Karpas-422 (cell line): Measurements from ENCODE around the gene PIGL. TPM values are rescaled to one million over a fixed set of nuclear protein-coding genes. Genes with fewer than 3 reads are reported as not detected.
"Not testable (repeated sequence)": the region's sequence is repeated elsewhere in the genome, so short reads cannot be mapped to it uniquely, and the experiment has no call there.

Experiments used
- DNase-seq: peaks from one replicate; pipeline ENCODE4 v3.0.0-alpha.2; 2015
- H2AFZ ChIP-seq: fragments of 200-600 bp; sonication (generic); 2 replicates; pipeline ENCODE4 v1.6.1; 2014; ENCODE audit warnings: antibody characterized with exemption, low read length, mixed read lengths
- H3K27ac ChIP-seq: fragments of 200-600 bp; sonication (generic); 2 replicates; pipeline ENCODE4 v1.5.1; 2014; ENCODE audit warnings: mild to moderate bottlenecking, low read length, moderate library complexity
- H3K27me3 ChIP-seq: fragments of 200-600 bp; sonication (generic); 2 replicates; pipeline ENCODE4 v1.6.1; 2014; ENCODE audit warnings: low read length, mixed read lengths
- H3K36me3 ChIP-seq: fragments of 200-600 bp; sonication (generic); 2 replicates; pipeline ENCODE4 v1.6.1; 2014; ENCODE audit warnings: low read length, mixed read lengths; ENCODE audit not compliant: insufficient read depth
- H3K4me1 ChIP-seq: fragments of 200-600 bp; sonication (generic); 2 replicates; pipeline ENCODE4 v1.6.1; 2014; ENCODE audit warnings: mild to moderate bottlenecking, low read length, mixed read lengths
- H3K4me2 ChIP-seq: fragments of 200-600 bp; sonication (generic); 2 replicates; pipeline ENCODE4 v1.6.1; 2014; ENCODE audit warnings: low read length, low read depth, mild to moderate bottlenecking; ENCODE audit not compliant: poor library complexity, severe bottlenecking
- H3K4me3 ChIP-seq: fragments of 200-600 bp; sonication (generic); 2 replicates; pipeline ENCODE4 v1.5.1; 2014; ENCODE audit warnings: mild to moderate bottlenecking, antibody characterized with exemption, low read length, mixed read lengths
- H3K79me2 ChIP-seq: fragments of 200-600 bp; sonication (generic); 2 replicates; pipeline ENCODE4 v1.6.1; 2014; ENCODE audit warnings: mild to moderate bottlenecking, low read length, mixed read lengths
- H3K9ac ChIP-seq: fragments of 200-600 bp; sonication (generic); 2 replicates; pipeline ENCODE4 v1.6.0; 2014; ENCODE audit warnings: low read length
- H3K9me2 ChIP-seq: fragments of 200-600 bp; sonication (generic), shearing (Covaris generic); replicated peaks from 2 replicates; pipeline ENCODE4 v1.6.0; 2014; ENCODE audit warnings: mild to moderate bottlenecking, low read length, moderate library complexity; ENCODE audit not compliant: insufficient read depth
- H3K9me3 ChIP-seq: fragments of 300-700, 200-600 bp; sonication (generic); 2 replicates; pipeline ENCODE4 v1.6.1; 2014; ENCODE audit warnings: low read length, mixed read lengths
- H4K20me1 ChIP-seq: fragments of 200-600 bp; sonication (generic); 2 replicates; pipeline ENCODE4 v1.6.1; 2014; ENCODE audit warnings: mild to moderate bottlenecking, antibody characterized with exemption, low read length, low read depth; ENCODE audit not compliant: insufficient read depth
- total RNA-seq: library from RNA; depleted of rRNA; stranded (reverse); fragments of >200 nt; shearing (Covaris generic); gene quantifications from 2 replicates; pipeline ENCODE4 v1.2.3, GENCODE V29; 2014; ENCODE audit warnings: low replicate concordance

Gene PIGL
- total RNA-seq, 1 experiment from 2014 or later, result 48.2 TPM

- Histone ChIP-seq H3K9me3 (no peaks in the 10 kb centered on the region), H3K4me1 (no peaks in the 10 kb centered on the region), H3K9me2 (no peaks in the 10 kb centered on the region), H3K36me3 (no peaks in the 10 kb centered on the region), H3K79me2 (no peaks in the 10 kb centered on the region), H4K20me1 (no peaks in the 10 kb centered on the region), H3K27ac (no peak overlapping the region), H3K4me2 (no peak overlapping the region), H3K4me3 (no peak overlapping the region), H3K27me3 (no peaks in the 10 kb centered on the region), H2AFZ (no peak overlapping the region), H3K9ac (no peak overlapping the region)
- no peak for DNase-seq
Measured at GRCh38 chr17:16306211-16306610, 89.2 kb downstream of the PIGL start.

GRCh38 chr17:16312061-16312460, 95.1 kb downstream of the PIGL start:
- H3K9me2 ChIP-seq, H3K9ac ChIP-seq, H3K27ac ChIP-seq, H3K27me3 ChIP-seq, H2AFZ ChIP-seq, H3K4me2 ChIP-seq, H3K4me1 ChIP-seq, DNase-seq, H3K36me3 ChIP-seq, H3K4me3 ChIP-seq, H3K9me3 ChIP-seq, H3K79me2 ChIP-seq, H4K20me1 ChIP-seq: not testable (repeated sequence)

GRCh38 chr17:16313139-16314090, 96.4 kb downstream of the PIGL start:
- Histone ChIP-seq H3K4me1 (no peaks in the 10 kb centered on the region), H3K27ac (no peak overlapping the region), H2AFZ (no peak overlapping the region), H3K36me3 (no peaks in the 10 kb centered on the region), H3K9ac (no peak overlapping the region), H3K9me3 (no peaks in the 10 kb centered on the region), H3K79me2 (no peaks in the 10 kb centered on the region), H3K4me2 (no peak overlapping the region), H4K20me1 (no peaks in the 10 kb centered on the region), H3K9me2 (no peaks in the 10 kb centered on the region), H3K4me3 (no peak overlapping the region), H3K27me3 (no peaks in the 10 kb centered on the region)
- DNase-seq, result no peak

GRCh38 chr17:16314189-16314588, 97.2 kb downstream of the PIGL start:
- Histone ChIP-seq H2AFZ (no peak overlapping the region), H3K79me2 (no peaks in the 10 kb centered on the region), H3K36me3 (no peaks in the 10 kb centered on the region), H3K9me3 (no peaks in the 10 kb centered on the region), H3K9ac (no peak overlapping the region), H3K4me2 (no peak overlapping the region), H3K27me3 (no peaks in the 10 kb centered on the region), H3K27ac (no peak overlapping the region), H4K20me1 (no peaks in the 10 kb centered on the region), H3K9me2 (no peaks in the 10 kb centered on the region), H3K4me3 (no peak overlapping the region), H3K4me1 (no peaks in the 10 kb centered on the region)
- DNase-seq, result no peak

- Histone ChIP-seq H2AFZ (no peak overlapping the region), H3K4me2 (no peak overlapping the region), H3K9me3 (no peaks in the 10 kb centered on the region), H3K9ac (no peak overlapping the region), H3K36me3 (no peaks in the 10 kb centered on the region), H3K4me1 (no peaks in the 10 kb centered on the region), H3K9me2 (no peaks in the 10 kb centered on the region), H3K79me2 (no peaks in the 10 kb centered on the region), H4K20me1 (no peaks in the 10 kb centered on the region), H3K4me3 (no peak overlapping the region), H3K27ac (no peak overlapping the region), H3K27me3 (no peaks in the 10 kb centered on the region)
- no peak for DNase-seq
Measured at GRCh38 chr17:16314859-16315258, 97.8 kb downstream of the PIGL start.

- H3K27me3 ChIP-seq, result no peaks in the 10 kb centered on the region
- H2AFZ ChIP-seq, result no peak overlapping the region
- H3K9ac ChIP-seq, result no peak overlapping the region
- H3K36me3 ChIP-seq, result no peaks in the 10 kb centered on the region
- no peak for DNase-seq
- H4K20me1 ChIP-seq, result no peaks in the 10 kb centered on the region
- no peak overlapping the region for H3K27ac ChIP-seq
- H3K79me2 ChIP-seq, result no peaks in the 10 kb centered on the region
- H3K4me3 ChIP-seq, result no peak overlapping the region
- no peaks in the 10 kb centered on the region for H3K9me2 ChIP-seq
- H3K9me3 ChIP-seq, result no peaks in the 10 kb centered on the region
- no peak overlapping the region for H3K4me2 ChIP-seq
- H3K4me1 ChIP-seq, result no peaks in the 10 kb centered on the region
Measured at GRCh38 chr17:16319969-16320368, 103.0 kb downstream of the PIGL start.

- no peak overlapping the region for H3K4me2 ChIP-seq
- H4K20me1 ChIP-seq, result no peaks in the 10 kb centered on the region
- peaks cover 19% of the 10 kb centered on the region for H3K4me1 ChIP-seq
- no peak overlapping the region for H3K9ac ChIP-seq
- H3K9me3 ChIP-seq, result no peaks in the 10 kb centered on the region
- no peak overlapping the region for H2AFZ ChIP-seq
- H3K9me2 ChIP-seq, result no peaks in the 10 kb centered on the region
- no peak overlapping the region for H3K27ac ChIP-seq
- no peaks in the 10 kb centered on the region for H3K36me3 ChIP-seq
- H3K79me2 ChIP-seq, result no peaks in the 10 kb centered on the region
- H3K4me3 ChIP-seq, result no peak overlapping the region
- no peak for DNase-seq
- no peaks in the 10 kb centered on the region for H3K27me3 ChIP-seq
Measured at GRCh38 chr17:16322636-16323035, 105.6 kb downstream of the PIGL start.

- Histone ChIP-seq H3K9ac (no peak overlapping the region), H3K36me3 (no peaks in the 10 kb centered on the region), H3K4me1 (peaks cover 29% of the 10 kb centered on the region), H3K9me2 (no peaks in the 10 kb centered on the region), H2AFZ (no peak overlapping the region), H4K20me1 (no peaks in the 10 kb centered on the region), H3K79me2 (no peaks in the 10 kb centered on the region), H3K27ac (no peak overlapping the region), H3K4me3 (no peak overlapping the region), H3K27me3 (no peaks in the 10 kb centered on the region), H3K9me3 (no peaks in the 10 kb centered on the region), H3K4me2 (no peak overlapping the region)
- DNase-seq, result no peak
Measured at GRCh38 chr17:16325964-16326363, 109.0 kb downstream of the PIGL start.
